Esophagus muscularis mucosa (tissue), 3 donors: ENCODE results near the gene SLC25A6.

Source experiments
- POLR2A ChIP-seq: fragments of 450-650 bp; IDR thresholded peaks from one replicate; pipeline ENCODE4 v1.6.1; 2017; ENCODE audit warnings: antibody characterized with exemption, moderate library complexity, mild to moderate bottlenecking, low read depth
- POLR2AphosphoS5 ChIP-seq, 2 donors: sonication (generic); formaldehyde crosslinking; IDR thresholded peaks; one replicate each; pipeline ENCODE4 v1.6.1; 2017; ENCODE audit warnings: antibody characterized with exemption in 2 of 2
- TF ChIP-seq, protein P1 (sequence below), 3 experiments: fragments of 200-600 bp in 2 of 3; fragments of 450-650 bp in 1 of 3; sonication (generic) in 2 of 3; IDR thresholded peaks; one replicate each; pipeline ENCODE4 v1.5.1; 2017 to 2019; ENCODE audit warnings: antibody characterized with exemption in 3 of 3, mild to moderate bottlenecking in 2 of 3, moderate library complexity in 1 of 3

DNA sequence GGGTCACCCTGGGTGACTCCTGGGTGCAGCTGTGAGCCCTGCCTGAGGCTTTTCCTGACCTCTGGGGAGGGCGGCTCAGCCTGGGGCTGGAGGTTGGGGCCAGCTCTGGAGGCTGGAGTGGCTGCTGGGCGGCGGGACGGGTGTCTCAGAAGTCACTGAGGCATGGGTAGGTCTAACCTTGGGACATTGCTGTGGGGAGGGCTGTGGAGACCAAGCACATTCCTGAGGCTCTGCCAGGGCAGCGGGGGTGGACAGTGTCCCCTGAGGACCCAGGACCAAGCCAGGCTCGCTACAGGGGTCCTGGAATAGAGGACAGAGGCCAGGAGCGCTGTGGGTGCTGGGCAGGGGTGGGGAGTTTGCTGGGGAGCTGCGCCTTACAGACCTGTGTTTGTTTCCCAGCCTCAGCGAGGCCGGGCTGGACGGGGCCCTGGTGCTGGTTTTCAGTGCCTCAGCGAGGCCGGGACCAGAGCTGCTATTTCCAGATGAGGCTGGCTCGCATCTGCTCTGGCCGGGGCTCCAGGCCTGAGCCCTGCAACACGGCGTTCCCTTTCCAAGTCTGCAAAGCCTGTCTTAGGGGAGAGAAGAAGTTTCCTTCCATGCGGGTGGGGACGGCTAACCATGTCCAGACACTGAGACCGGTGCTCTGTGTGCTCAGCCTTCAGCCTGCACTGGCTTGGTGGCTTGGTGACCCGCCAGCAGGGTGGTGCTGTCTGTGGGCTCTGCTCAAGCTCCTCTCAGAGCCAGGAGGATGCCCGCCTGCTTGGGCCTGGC, 3.0 kb upstream of the SLC25A6 start:
- TF ChIP-seq, protein P1, sequence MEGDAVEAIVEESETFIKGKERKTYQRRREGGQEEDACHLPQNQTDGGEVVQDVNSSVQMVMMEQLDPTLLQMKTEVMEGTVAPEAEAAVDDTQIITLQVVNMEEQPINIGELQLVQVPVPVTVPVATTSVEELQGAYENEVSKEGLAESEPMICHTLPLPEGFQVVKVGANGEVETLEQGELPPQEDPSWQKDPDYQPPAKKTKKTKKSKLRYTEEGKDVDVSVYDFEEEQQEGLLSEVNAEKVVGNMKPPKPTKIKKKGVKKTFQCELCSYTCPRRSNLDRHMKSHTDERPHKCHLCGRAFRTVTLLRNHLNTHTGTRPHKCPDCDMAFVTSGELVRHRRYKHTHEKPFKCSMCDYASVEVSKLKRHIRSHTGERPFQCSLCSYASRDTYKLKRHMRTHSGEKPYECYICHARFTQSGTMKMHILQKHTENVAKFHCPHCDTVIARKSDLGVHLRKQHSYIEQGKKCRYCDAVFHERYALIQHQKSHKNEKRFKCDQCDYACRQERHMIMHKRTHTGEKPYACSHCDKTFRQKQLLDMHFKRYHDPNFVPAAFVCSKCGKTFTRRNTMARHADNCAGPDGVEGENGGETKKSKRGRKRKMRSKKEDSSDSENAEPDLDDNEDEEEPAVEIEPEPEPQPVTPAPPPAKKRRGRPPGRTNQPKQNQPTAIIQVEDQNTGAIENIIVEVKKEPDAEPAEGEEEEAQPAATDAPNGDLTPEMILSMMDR (IDR thresholded peaks at IDR 0.05), result no peak
- TF ChIP-seq POLR2A (no peak), POLR2AphosphoS5 (IDR thresholded peaks at IDR 0.05) (no peak)
